ENCODE data around the gene BPNT1.

GRCh38 chr1:220056374-220056773, 33.2 kb downstream of the BPNT1 start:
- TF ChIP-seq CTCF (IDR thresholded peaks at IDR 0.05) (no peak), POLR2A (IDR thresholded peaks at IDR 0.05) (no peak)

All from uterus (tissue), 2 donors.